OCI-LY7 (cell line): ENCODE data around the gene CCR3. TPM values are rescaled to one million over a fixed set of nuclear protein-coding genes. Genes with fewer than 3 reads are reported as not detected.

Source experiments
- BruUV-seq: library from RNA; stranded (reverse); fragments of 400-500 nt; replicated peaks from 2 replicates; lab custom pipeline; 2021; lab: Mats Ljungman, UMichigan
- CTCF ChIA-PET: fragments of 300-600 bp; sonication (Branson Sonifier 250); formaldehyde crosslinking; loops from one replicate; lab custom pipeline; 2022; ENCODE audit warnings: antibody characterized with exemption; ENCODE audit not compliant: unreplicated experiment; lab: Charles Lee
- POLR2A ChIA-PET: fragments of 300-600 bp; sonication (Branson Sonifier 250); formaldehyde crosslinking; loops from one replicate; lab custom pipeline; 2022; ENCODE audit warnings: antibody characterized with exemption; lab: Charles Lee
- DNase-seq: peaks from one replicate; pipeline ENCODE4 v3.0.0-alpha.2; 2015; ENCODE audit warnings: low spot score
- H2AFZ ChIP-seq: fragments of 200-600 bp; sonication (generic), shearing (Covaris generic); 2 replicates; pipeline ENCODE4 v1.6.1; 2014; ENCODE audit warnings: mild to moderate bottlenecking, antibody characterized with exemption, low read length, moderate library complexity
- H3K27ac ChIP-seq: fragments of 200-600 bp; sonication (generic); 2 replicates; pipeline ENCODE4 v1.5.1; 2014; ENCODE audit warnings: mixed run types, low read depth, mild to moderate bottlenecking, moderate library complexity, low read length, inconsistent platforms; ENCODE audit not compliant: poor library complexity, severe bottlenecking
- H3K36me3 ChIP-seq: fragments of 200-600 bp; sonication (generic); 2 replicates; pipeline ENCODE4 v1.6.1; 2014; ENCODE audit warnings: mild to moderate bottlenecking, antibody characterized with exemption, low read length, moderate library complexity, mixed read lengths; ENCODE audit not compliant: insufficient read depth
- H3K4me1 ChIP-seq: fragments of 200-600 bp; sonication (generic); 2 replicates; pipeline ENCODE4 v1.5.1; 2014; ENCODE audit warnings: mild to moderate bottlenecking, low read length; ENCODE audit not compliant: insufficient read depth, poor library complexity, severe bottlenecking
- H3K4me2 ChIP-seq: fragments of 200-600 bp; sonication (generic); 2 replicates; pipeline ENCODE4 v1.6.1; 2014; ENCODE audit warnings: mild to moderate bottlenecking, low read length
- H3K4me3 ChIP-seq: fragments of 200-600 bp; sonication (generic); 2 replicates; pipeline ENCODE4 v1.5.1; 2014; ENCODE audit warnings: mild to moderate bottlenecking, low read depth, low read length; ENCODE audit not compliant: poor library complexity, severe bottlenecking
- H3K79me2 ChIP-seq: fragments of 200-600 bp; sonication (generic); 2 replicates; pipeline ENCODE4 v1.6.1; 2016; ENCODE audit warnings: low read depth, mild to moderate bottlenecking, low read length, moderate library complexity, mixed read lengths; ENCODE audit not compliant: insufficient read depth
- H3K9me2 ChIP-seq: fragments of 200-600 bp; sonication (generic); 2 replicates; pipeline ENCODE4 v1.6.1; 2016; ENCODE audit warnings: mild to moderate bottlenecking, low read length, mixed read lengths; ENCODE audit not compliant: insufficient read depth
- H3K9me3 ChIP-seq: fragments of 200-600 bp; sonication (generic); 2 replicates; pipeline ENCODE4 v1.6.1; 2014; ENCODE audit warnings: mild to moderate bottlenecking, mixed run types, low read length, mixed read lengths
- H4K20me1 ChIP-seq: fragments of 200-600 bp; sonication (generic); 2 replicates; pipeline ENCODE4 v1.6.1; 2014; ENCODE audit warnings: mild to moderate bottlenecking, antibody characterized with exemption, low read length, moderate library complexity, mixed read lengths; ENCODE audit not compliant: insufficient read depth
- EZH2phosphoT487 ChIP-seq: fragments of 200-600 bp; sonication (generic); IDR thresholded peaks from 2 replicates; pipeline ENCODE4 v1.6.1; 2018; ENCODE audit warnings: low read depth, borderline replicate concordance, mild to moderate bottlenecking, mixed run types, antibody characterized with exemption, low read length, moderate library complexity, mixed read lengths
- intact Hi-C: fragments of 100-400 bp; cut with micrococcal nuclease; formaldehyde crosslinking; loops from one replicate; pipeline ENCODE4 v1.10.0; 2022; ENCODE audit not compliant: unreplicated experiment
- total RNA-seq, 2 experiments: library from RNA; depleted of rRNA in 1 of 2; stranded (reverse); fragments of >200 nt in 1 of 2; shearing (Covaris generic) in 1 of 2; gene quantifications; 2 replicates each; pipeline ENCODE4 v1.2.3, GENCODE V29; 2014 to 2022
- TF ChIP-seq, protein P1 (sequence below): fragments of 200-600 bp; sonication (generic); conservative IDR thresholded peaks from 2 replicates; pipeline ENCODE4 v1.5.1; 2014; ENCODE audit warnings: mild to moderate bottlenecking, antibody characterized with exemption, low read length, moderate library complexity, mixed read lengths

The CCR3 gene
- total RNA-seq, 2 experiments from 2014 or later, result not detected

DNA sequence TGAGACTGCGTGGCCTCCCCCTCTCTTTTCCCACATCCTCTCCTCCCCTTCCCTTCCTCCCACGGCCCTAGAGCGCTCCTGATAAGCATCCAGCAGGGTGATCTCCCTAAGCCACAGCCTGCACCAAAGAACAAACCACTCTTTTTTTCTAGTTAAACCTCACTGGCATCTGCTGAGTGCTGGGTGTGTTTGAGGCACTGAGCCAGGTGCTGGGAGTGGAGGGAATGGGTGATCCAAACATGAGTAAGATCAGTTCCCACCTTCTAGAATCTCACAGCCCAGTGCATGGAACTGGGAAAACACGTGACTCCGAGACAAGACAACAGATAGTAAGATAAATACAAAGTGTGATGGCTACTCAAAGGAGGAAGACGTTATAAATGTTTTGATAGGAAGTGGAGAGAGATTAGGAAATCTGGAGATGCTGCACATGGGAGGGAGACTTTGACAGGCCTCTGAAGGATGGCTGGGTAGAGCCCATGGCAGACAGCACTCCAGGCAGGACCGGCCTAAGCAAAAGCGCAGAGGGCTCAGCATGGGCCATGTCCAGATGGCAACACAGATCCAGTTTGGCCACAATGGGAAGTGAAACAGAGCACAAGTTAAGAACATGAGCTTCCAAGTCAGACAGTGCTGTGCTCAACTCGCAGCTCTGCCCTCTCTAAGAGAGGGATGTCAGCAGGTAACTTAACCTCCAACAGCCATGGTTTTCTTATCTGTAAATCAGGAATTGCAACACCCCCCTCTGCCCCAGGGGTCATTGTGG, 55.6 kb downstream of the CCR3 start:
- ChIA-PET POLR2A (no interaction called here), CTCF (no interaction called here)
- intact Hi-C loops, result no loop called here
- Histone ChIP-seq H3K4me1 (no peaks in the 10 kb centered on the region), H3K27ac (no peak overlapping the region), H3K4me3 (no peak overlapping the region), H3K79me2 (no peaks in the 10 kb centered on the region), H3K9me3 (no peaks in the 10 kb centered on the region), H4K20me1 (no peaks in the 10 kb centered on the region), H3K36me3 (no peaks in the 10 kb centered on the region), H3K9me2 (no peaks in the 10 kb centered on the region), H3K4me2 (no peak overlapping the region), H2AFZ (no peak overlapping the region)
- no peak for DNase-seq
- no TSS peak for BruUV-seq
- TF ChIP-seq EZH2phosphoT487, result no peak
- TF ChIP-seq, protein P1, sequence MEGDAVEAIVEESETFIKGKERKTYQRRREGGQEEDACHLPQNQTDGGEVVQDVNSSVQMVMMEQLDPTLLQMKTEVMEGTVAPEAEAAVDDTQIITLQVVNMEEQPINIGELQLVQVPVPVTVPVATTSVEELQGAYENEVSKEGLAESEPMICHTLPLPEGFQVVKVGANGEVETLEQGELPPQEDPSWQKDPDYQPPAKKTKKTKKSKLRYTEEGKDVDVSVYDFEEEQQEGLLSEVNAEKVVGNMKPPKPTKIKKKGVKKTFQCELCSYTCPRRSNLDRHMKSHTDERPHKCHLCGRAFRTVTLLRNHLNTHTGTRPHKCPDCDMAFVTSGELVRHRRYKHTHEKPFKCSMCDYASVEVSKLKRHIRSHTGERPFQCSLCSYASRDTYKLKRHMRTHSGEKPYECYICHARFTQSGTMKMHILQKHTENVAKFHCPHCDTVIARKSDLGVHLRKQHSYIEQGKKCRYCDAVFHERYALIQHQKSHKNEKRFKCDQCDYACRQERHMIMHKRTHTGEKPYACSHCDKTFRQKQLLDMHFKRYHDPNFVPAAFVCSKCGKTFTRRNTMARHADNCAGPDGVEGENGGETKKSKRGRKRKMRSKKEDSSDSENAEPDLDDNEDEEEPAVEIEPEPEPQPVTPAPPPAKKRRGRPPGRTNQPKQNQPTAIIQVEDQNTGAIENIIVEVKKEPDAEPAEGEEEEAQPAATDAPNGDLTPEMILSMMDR, result no peak

DNA sequence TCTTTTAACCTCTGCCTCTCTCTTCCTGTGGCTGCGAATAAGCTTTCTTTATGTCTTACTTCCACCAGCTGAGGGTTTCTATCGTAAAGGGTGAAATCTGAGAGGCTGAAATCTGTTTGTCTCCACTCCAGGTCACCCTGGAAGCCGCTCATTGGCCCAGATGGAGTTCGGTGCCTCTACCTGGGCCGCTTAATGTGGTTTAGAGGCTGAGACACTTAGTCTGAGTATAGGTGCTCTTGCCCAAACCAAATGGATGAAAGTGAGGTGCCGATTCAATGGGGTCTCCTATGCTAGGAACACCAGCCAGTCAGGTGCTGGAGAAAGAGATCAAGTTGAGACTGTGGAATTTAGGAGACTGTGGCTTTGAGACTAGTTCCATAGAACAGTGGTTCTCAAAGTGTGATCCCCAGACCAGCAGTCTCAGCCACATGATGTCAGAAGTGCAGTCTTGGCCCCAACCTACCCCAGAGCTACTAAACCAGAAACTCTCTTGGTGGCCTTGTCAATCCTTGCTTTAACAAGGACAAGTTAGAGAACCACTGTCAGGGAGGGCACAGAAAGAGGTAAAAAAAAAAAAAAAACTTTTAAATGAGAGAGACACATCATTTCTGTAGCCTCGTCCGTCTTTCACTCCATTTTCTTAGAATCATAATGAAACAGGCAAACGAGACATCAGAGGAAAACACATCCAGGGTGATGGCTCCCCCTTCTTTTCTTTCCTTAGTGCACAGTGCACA, 56.8 kb downstream of the CCR3 start:
- no TSS peak for BruUV-seq
- intact Hi-C loops, result no loop called here
- Histone ChIP-seq H3K4me1 (no peaks in the 10 kb centered on the region), H3K36me3 (no peaks in the 10 kb centered on the region), H3K4me3 (no peak overlapping the region), H4K20me1 (no peaks in the 10 kb centered on the region), H3K9me3 (no peaks in the 10 kb centered on the region), H3K27ac (no peak overlapping the region), H3K79me2 (no peaks in the 10 kb centered on the region), H3K4me2 (no peak overlapping the region), H3K9me2 (no peaks in the 10 kb centered on the region), H2AFZ (no peak overlapping the region)
- CTCF ChIA-PET, result no interaction called here
- POLR2A ChIA-PET, result interaction anchor here (0.8 kb wide), 1 partner anchor 120 kb away, joined by 3 read pairs; no protein-coding TSS in a partner anchor
- no peak for DNase-seq
- TF ChIP-seq, protein P1, result no peak
- no peak for TF ChIP-seq EZH2phosphoT487
